ENCODE data around the gene NOP9.

DNA sequence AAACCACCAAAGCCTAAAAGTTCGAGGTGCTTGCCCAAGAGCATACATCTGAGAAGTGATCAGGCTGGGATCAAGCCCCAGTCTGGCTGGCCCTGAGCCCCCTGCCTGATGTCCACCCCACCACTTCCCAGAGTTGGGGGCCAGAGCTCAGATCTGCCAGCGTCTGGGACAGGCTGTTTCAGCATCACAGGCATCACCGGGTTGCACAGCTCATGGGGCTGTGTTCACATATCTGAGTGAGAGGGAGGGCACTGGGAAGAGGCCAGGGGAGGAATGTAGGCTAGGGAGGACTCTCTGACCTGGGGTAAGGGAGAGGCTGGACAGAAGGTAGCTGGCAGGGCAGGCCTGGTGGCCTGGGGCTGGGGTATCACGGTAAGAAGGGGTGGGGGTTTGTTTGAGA, 42.7 kb upstream of the NOP9 start:
- TF ChIP-seq, protein P1, sequence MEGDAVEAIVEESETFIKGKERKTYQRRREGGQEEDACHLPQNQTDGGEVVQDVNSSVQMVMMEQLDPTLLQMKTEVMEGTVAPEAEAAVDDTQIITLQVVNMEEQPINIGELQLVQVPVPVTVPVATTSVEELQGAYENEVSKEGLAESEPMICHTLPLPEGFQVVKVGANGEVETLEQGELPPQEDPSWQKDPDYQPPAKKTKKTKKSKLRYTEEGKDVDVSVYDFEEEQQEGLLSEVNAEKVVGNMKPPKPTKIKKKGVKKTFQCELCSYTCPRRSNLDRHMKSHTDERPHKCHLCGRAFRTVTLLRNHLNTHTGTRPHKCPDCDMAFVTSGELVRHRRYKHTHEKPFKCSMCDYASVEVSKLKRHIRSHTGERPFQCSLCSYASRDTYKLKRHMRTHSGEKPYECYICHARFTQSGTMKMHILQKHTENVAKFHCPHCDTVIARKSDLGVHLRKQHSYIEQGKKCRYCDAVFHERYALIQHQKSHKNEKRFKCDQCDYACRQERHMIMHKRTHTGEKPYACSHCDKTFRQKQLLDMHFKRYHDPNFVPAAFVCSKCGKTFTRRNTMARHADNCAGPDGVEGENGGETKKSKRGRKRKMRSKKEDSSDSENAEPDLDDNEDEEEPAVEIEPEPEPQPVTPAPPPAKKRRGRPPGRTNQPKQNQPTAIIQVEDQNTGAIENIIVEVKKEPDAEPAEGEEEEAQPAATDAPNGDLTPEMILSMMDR (IDR thresholded peaks at IDR 0.05; ENCODE audit: low read depth, low read length, poor library complexity, severe bottlenecking), result no peak
- no peak for TF ChIP-seq EZH2phosphoT487 (IDR thresholded peaks at IDR 0.05; ENCODE audit: borderline replicate concordance, low read length)
